Left ventricle myocardium inferior (tissue), 1 donor: Measurements from ENCODE around the gene ABLIM2. TPM values are rescaled to one million over a fixed set of nuclear protein-coding genes. Genes with fewer than 3 reads are reported as not detected.

Source experiments
- DNase-seq: peaks from one replicate; pipeline ENCODE4 v3.0.0-alpha.2; 2020
- H3K27ac ChIP-seq: fragments of 200-600 bp; replicated peaks from 2 replicates; pipeline ENCODE4 v1.8.0; 2021
- H3K27me3 ChIP-seq: fragments of 200-600 bp; 2 replicates; pipeline ENCODE4 v1.8.0; 2021; ENCODE audit warnings: low read depth
- H3K36me3 ChIP-seq: fragments of 200-600 bp; 2 replicates; pipeline ENCODE4 v1.8.0; 2021
- H3K4me1 ChIP-seq: fragments of 200-600 bp; 2 replicates; pipeline ENCODE4 v1.8.0; 2021
- H3K4me3 ChIP-seq: fragments of 200-600 bp; 2 replicates; pipeline ENCODE4 v1.8.0; 2021; ENCODE audit warnings: mild to moderate bottlenecking, moderate library complexity
- H3K9me3 ChIP-seq: fragments of 200-600 bp; replicated peaks from 2 replicates; pipeline ENCODE4 v1.8.0; 2021
- intact Hi-C: fragments of 100-400 bp; cut with micrococcal nuclease; formaldehyde crosslinking; loops from one replicate; pipeline ENCODE4 v1.11.0; 2022
- total RNA-seq: library from RNA; stranded (reverse); fragmentation: NEBNext Ultra II Directional; extraction: Animal tissue kit (Norgen Biotek cat#: 25700); gene quantifications from one replicate; pipeline ENCODE4 v1.2.1, GENCODE V29; 2021
- TF ChIP-seq, protein P1 (sequence below): fragments of 200-600 bp; IDR thresholded peaks from 2 replicates; pipeline ENCODE4 v1.8.0; 2021; ENCODE audit warnings: antibody characterized with exemption, mild to moderate bottlenecking, borderline replicate concordance
- donor health status: DM: no; HTN: yes; CAD: no; lungs with severe emphysema.

Gene ABLIM2
- total RNA-seq, 1 donor from 2014 or later = 43.5 TPM

GRCh38 chr4:7964459-7964858 lies 194.2 kb downstream of the ABLIM2 start:
- H3K36me3 ChIP-seq = no peaks in the 10 kb centered on the region
- H3K4me3 ChIP-seq = no peak overlapping the region
- no peaks in the 10 kb centered on the region for H3K27me3 ChIP-seq
- intact Hi-C loops = no loop called here
- H3K27ac ChIP-seq = peak overlapping the region; percentile 59
- H3K4me1 ChIP-seq = peaks cover 35% of the 10 kb centered on the region
- no peaks in the 10 kb centered on the region for H3K9me3 ChIP-seq
- DNase-seq = no peak
- TF ChIP-seq, protein P1, sequence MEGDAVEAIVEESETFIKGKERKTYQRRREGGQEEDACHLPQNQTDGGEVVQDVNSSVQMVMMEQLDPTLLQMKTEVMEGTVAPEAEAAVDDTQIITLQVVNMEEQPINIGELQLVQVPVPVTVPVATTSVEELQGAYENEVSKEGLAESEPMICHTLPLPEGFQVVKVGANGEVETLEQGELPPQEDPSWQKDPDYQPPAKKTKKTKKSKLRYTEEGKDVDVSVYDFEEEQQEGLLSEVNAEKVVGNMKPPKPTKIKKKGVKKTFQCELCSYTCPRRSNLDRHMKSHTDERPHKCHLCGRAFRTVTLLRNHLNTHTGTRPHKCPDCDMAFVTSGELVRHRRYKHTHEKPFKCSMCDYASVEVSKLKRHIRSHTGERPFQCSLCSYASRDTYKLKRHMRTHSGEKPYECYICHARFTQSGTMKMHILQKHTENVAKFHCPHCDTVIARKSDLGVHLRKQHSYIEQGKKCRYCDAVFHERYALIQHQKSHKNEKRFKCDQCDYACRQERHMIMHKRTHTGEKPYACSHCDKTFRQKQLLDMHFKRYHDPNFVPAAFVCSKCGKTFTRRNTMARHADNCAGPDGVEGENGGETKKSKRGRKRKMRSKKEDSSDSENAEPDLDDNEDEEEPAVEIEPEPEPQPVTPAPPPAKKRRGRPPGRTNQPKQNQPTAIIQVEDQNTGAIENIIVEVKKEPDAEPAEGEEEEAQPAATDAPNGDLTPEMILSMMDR = no peak

- Histone ChIP-seq H3K27me3 (no peaks in the 10 kb centered on the region), H3K36me3 (no peaks in the 10 kb centered on the region), H3K27ac (no peak overlapping the region), H3K4me1 (peaks cover 27% of the 10 kb centered on the region), H3K9me3 (no peaks in the 10 kb centered on the region), H3K4me3 (no peak overlapping the region)
- intact Hi-C loops = no loop called here
- no peak for DNase-seq
- TF ChIP-seq, protein P1 = no peak
These were observed 194.9 kb downstream of the ABLIM2 start for GRCh38 chr4:7963691-7964090.

GRCh38 chr4:7962609-7963508 lies 195.8 kb downstream of the ABLIM2 start:
- H3K27ac ChIP-seq = no peak overlapping the region
- peaks cover 19% of the 10 kb centered on the region for H3K4me1 ChIP-seq
- no peaks in the 10 kb centered on the region for H3K27me3 ChIP-seq
- H3K9me3 ChIP-seq = no peaks in the 10 kb centered on the region
- DNase-seq = no peak
- TF ChIP-seq, protein P1 = no peak
- H3K36me3 ChIP-seq = no peaks in the 10 kb centered on the region
- H3K4me3 ChIP-seq = no peak overlapping the region
- intact Hi-C loops = no loop called here

GRCh38 chr4:7960790-7961655 lies 197.6 kb downstream of the ABLIM2 start:
- H3K9me3 ChIP-seq = no peaks in the 10 kb centered on the region
- H3K4me1 ChIP-seq = peaks cover 19% of the 10 kb centered on the region
- no peak overlapping the region for H3K4me3 ChIP-seq
- no peaks in the 10 kb centered on the region for H3K27me3 ChIP-seq
- intact Hi-C loops = no loop called here
- DNase-seq = no peak
- TF ChIP-seq, protein P1 = no peak
- H3K27ac ChIP-seq = no peak overlapping the region
- H3K36me3 ChIP-seq = no peaks in the 10 kb centered on the region

GRCh38 chr4:7960017-7960789 lies 198.4 kb downstream of the ABLIM2 start:
- Histone ChIP-seq H3K36me3 (no peaks in the 10 kb centered on the region), H3K4me1 (peaks cover 17% of the 10 kb centered on the region), H3K9me3 (no peaks in the 10 kb centered on the region), H3K27me3 (no peaks in the 10 kb centered on the region), H3K27ac (no peak overlapping the region), H3K4me3 (no peak overlapping the region)
- DNase-seq = no peak
- TF ChIP-seq, protein P1 = no peak
- intact Hi-C loops = no loop called here
